Neuronal stem cell (in vitro differentiated cells): ENCODE measurements around the gene GAS7.

Experiments used
- DNase-seq: peaks from one replicate; pipeline ENCODE4 v3.0.0-alpha.2; 2013; ENCODE audit warnings: low spot score
- H2AFZ ChIP-seq: one replicate; pipeline ENCODE4 v1.6.1; 2013; ENCODE audit warnings: mild to moderate bottlenecking, low read length, inconsistent platforms
- H2AK5ac ChIP-seq: 2 replicates; pipeline ENCODE4 v1.6.1; 2013; ENCODE audit warnings: low read depth, mild to moderate bottlenecking, inconsistent platforms, low read length, moderate library complexity, mixed read lengths
- H2BK120ac ChIP-seq: 2 replicates; pipeline ENCODE4 v1.6.1; 2013; ENCODE audit warnings: low read depth, mild to moderate bottlenecking, inconsistent platforms, low read length, moderate library complexity, mixed read lengths
- H2BK12ac ChIP-seq: one replicate; pipeline ENCODE4 v1.6.1; 2013; ENCODE audit warnings: low read length, inconsistent platforms
- H2BK15ac ChIP-seq: 2 replicates; pipeline ENCODE4 v1.6.1; 2013; ENCODE audit warnings: mild to moderate bottlenecking, low read length, inconsistent platforms, mixed read lengths
- H2BK5ac ChIP-seq: one replicate; pipeline ENCODE4 v1.6.1; 2013; ENCODE audit warnings: inconsistent platforms, mild to moderate bottlenecking, low read length, moderate library complexity
- H3K14ac ChIP-seq: one replicate; pipeline ENCODE4 v1.6.1; 2013; ENCODE audit warnings: low read length, inconsistent platforms
- H3K18ac ChIP-seq: 2 replicates; pipeline ENCODE4 v1.6.1; 2013; ENCODE audit warnings: low read length, inconsistent platforms
- H3K23ac ChIP-seq: 2 replicates; pipeline ENCODE4 v1.6.1; 2013; ENCODE audit warnings: low read depth, mild to moderate bottlenecking, mixed read lengths, low read length, inconsistent platforms; ENCODE audit not compliant: poor library complexity
- H3K27ac ChIP-seq: replicated peaks from 3 replicates; pipeline ENCODE4 v1.5.1; 2013; ENCODE audit warnings: low read length, inconsistent platforms
- H3K27me3 ChIP-seq, 3 experiments: 2 replicates each; pipeline ENCODE4 v1.6.1; 2013; ENCODE audit warnings: low read length in 3 of 3, mild to moderate bottlenecking in 2 of 3, inconsistent platforms in 1 of 3, low read depth in 1 of 3, mixed read lengths in 1 of 3, moderate library complexity in 1 of 3; ENCODE audit not compliant: control insufficient read depth in 3 of 3, insufficient read depth in 3 of 3
- H3K36me3 ChIP-seq, 2 donors: replicated peaks in 1 of 2; 2 replicates each; pipeline ENCODE4 v1.6.1; 2013; ENCODE audit warnings: low read length in 2 of 2; ENCODE audit not compliant: control insufficient read depth in 2 of 2, insufficient read depth in 2 of 2
- H3K4ac ChIP-seq: 2 replicates; pipeline ENCODE4 v1.6.1; 2013; ENCODE audit warnings: inconsistent platforms, mild to moderate bottlenecking, low read length, moderate library complexity
- H3K4me1 ChIP-seq, 2 donors: 1 replicate in 1 of 2; 2 replicates in 1 of 2; pipeline ENCODE4 v1.6.1; 2013; ENCODE audit warnings: low read length in 2 of 2, low read depth in 1 of 2; ENCODE audit not compliant: control insufficient read depth in 2 of 2, insufficient read depth in 1 of 2
- H3K4me2 ChIP-seq: one replicate; pipeline ENCODE4 v1.6.1; 2013; ENCODE audit warnings: mild to moderate bottlenecking, low read length, inconsistent platforms; ENCODE audit not compliant: insufficient read depth, poor library complexity, severe bottlenecking
- H3K4me3 ChIP-seq, 2 donors: 2 replicates each; pipeline ENCODE4 v1.5.1; 2013; ENCODE audit warnings: low read length in 2 of 2, mild to moderate bottlenecking in 2 of 2, inconsistent platforms in 1 of 2, moderate library complexity in 1 of 2
- H3K79me1 ChIP-seq: one replicate; pipeline ENCODE4 v1.6.1; 2013; ENCODE audit warnings: low read depth, mild to moderate bottlenecking, inconsistent platforms, low read length, moderate library complexity
- H3K9ac ChIP-seq: one replicate; pipeline ENCODE4 v1.6.1; 2013; ENCODE audit warnings: mild to moderate bottlenecking, low read depth, low read length, inconsistent platforms; ENCODE audit not compliant: poor library complexity
- H3K9me3 ChIP-seq, 2 donors: replicated peaks in 1 of 2; 2 replicates each; pipeline versions ENCODE3 to v1.6.1; 2013; ENCODE audit warnings: low read length in 2 of 2, mild to moderate bottlenecking in 2 of 2, inconsistent platforms in 1 of 2, low read depth in 1 of 2, mixed read lengths in 1 of 2, moderate library complexity in 1 of 2; ENCODE audit not compliant: control insufficient read depth in 2 of 2, insufficient read depth in 1 of 2
- H4K8ac ChIP-seq: one replicate; pipeline ENCODE4 v1.6.1; 2013; ENCODE audit warnings: low read depth, mild to moderate bottlenecking, inconsistent platforms, low read length, moderate library complexity
- H4K91ac ChIP-seq: one replicate; pipeline ENCODE4 v1.6.1; 2013; ENCODE audit warnings: low read length, low read depth, mild to moderate bottlenecking, inconsistent platforms; ENCODE audit not compliant: poor library complexity
- WGBS, 2 donors: extraction: QIAGEN DNeasy Blood & Tissue Kit; methylation state at CpG; one replicate each; pipeline ENCODE4 v1.1.7; 2013; ENCODE audit warnings: missing lambda C conversion rate in 2 of 2, mixed read lengths in 1 of 2; ENCODE audit not compliant: insufficient read length in 2 of 2, insufficient replicate concordance in 1 of 2; ENCODE audit errors: extremely low coverage in 2 of 2; 5-methylcytosine and 5-hydroxymethylcytosine counted together

Gene GAS7

GRCh38 chr17:10177131-10177912 lies 21.1 kb downstream of the GAS7 start:
- Histone ChIP-seq H3K14ac (no peak overlapping the region), H2BK120ac (no peak overlapping the region), H2AK5ac (no peak overlapping the region), H2BK12ac (no peak overlapping the region), H3K27me3 (no peaks in the 10 kb centered on the region), H3K23ac (no peak overlapping the region), H3K36me3 (no peaks in the 10 kb centered on the region), H4K8ac (no peak overlapping the region), H3K4ac (no peak overlapping the region), H3K27ac (no peak overlapping the region), H3K79me1 (no peaks in the 10 kb centered on the region), H3K9me3 (no peaks in the 10 kb centered on the region), H2AFZ (no peak overlapping the region), H3K18ac (peak overlapping the region; percentile 13), H3K9ac (no peak overlapping the region), H3K4me3 (no peak overlapping the region), H3K4me1 (peaks cover 0 to 23% of the 10 kb centered on the region in 2 donors), H2BK5ac (no peak overlapping the region), H3K4me2 (no peak overlapping the region), H2BK15ac (no peak overlapping the region), H4K91ac (no peak overlapping the region)
- no peak for DNase-seq
- WGBS, 2 donors, result no CpG with 5 or more reads among the region's 6 CpGs

GRCh38 chr17:10173913-10174312 lies 24.5 kb downstream of the GAS7 start:
- Histone ChIP-seq H3K18ac (peak overlapping the region; percentile 22), H3K4me2 (no peak overlapping the region), H3K4me1 (peaks cover 0 to 23% of the 10 kb centered on the region in 2 donors), H3K79me1 (no peaks in the 10 kb centered on the region), H3K9me3 (no peaks in the 10 kb centered on the region), H2BK120ac (no peak overlapping the region), H4K8ac (no peak overlapping the region), H2BK15ac (no peak overlapping the region), H3K27ac (no peak overlapping the region), H4K91ac (no peak overlapping the region), H3K9ac (no peak overlapping the region), H2AK5ac (no peak overlapping the region), H2BK12ac (no peak overlapping the region), H3K14ac (no peak overlapping the region), H3K23ac (no peak overlapping the region), H3K36me3 (no peaks in the 10 kb centered on the region), H2BK5ac (no peak overlapping the region), H3K4me3 (no peak overlapping the region), H3K27me3 (no peaks in the 10 kb centered on the region), H3K4ac (no peak overlapping the region), H2AFZ (no peak overlapping the region)
- DNase-seq, result no peak
- WGBS, 2 donors, result no CpG with 5 or more reads among the region's 3 CpGs

GRCh38 chr17:10172778-10173177 lies 25.6 kb downstream of the GAS7 start:
- Histone ChIP-seq H3K27ac (no peak overlapping the region), H3K36me3 (no peaks in the 10 kb centered on the region), H3K79me1 (no peaks in the 10 kb centered on the region), H4K8ac (no peak overlapping the region), H2BK120ac (no peak overlapping the region), H3K14ac (no peak overlapping the region), H2AK5ac (no peak overlapping the region), H2BK15ac (no peak overlapping the region), H3K23ac (no peak overlapping the region), H3K18ac (no peak overlapping the region), H2AFZ (no peak overlapping the region), H3K4me3 (no peak overlapping the region), H2BK12ac (no peak overlapping the region), H2BK5ac (no peak overlapping the region), H3K27me3 (no peaks in the 10 kb centered on the region), H4K91ac (no peak overlapping the region), H3K9me3 (no peaks in the 10 kb centered on the region), H3K9ac (no peak overlapping the region), H3K4me2 (no peak overlapping the region), H3K4me1 (peaks cover 0 to 12% of the 10 kb centered on the region in 2 donors), H3K4ac (no peak overlapping the region)
- no CpG with 5 or more reads among the region's 6 CpGs for WGBS, 2 donors
- no peak for DNase-seq

GRCh38 chr17:10172241-10172741 lies 26.1 kb downstream of the GAS7 start:
- H3K36me3 ChIP-seq, result no peaks in the 10 kb centered on the region
- no peak overlapping the region for H4K91ac ChIP-seq
- H2AFZ ChIP-seq, result no peak overlapping the region
- peak overlapping the region; percentile 22 for H2AK5ac ChIP-seq
- no peak overlapping the region for H3K14ac ChIP-seq
- H2BK120ac ChIP-seq, result no peak overlapping the region
- no peak for DNase-seq
- H3K9ac ChIP-seq, result no peak overlapping the region
- no peak overlapping the region for H3K4ac ChIP-seq
- H2BK5ac ChIP-seq, result no peak overlapping the region
- no peak overlapping the region for H3K4me2 ChIP-seq
- H3K4me1 ChIP-seq, result peaks cover 0 to 9% of the 10 kb centered on the region in 2 donors
- H3K27me3 ChIP-seq, result no peaks in the 10 kb centered on the region
- no peak overlapping the region for H2BK15ac ChIP-seq
- no peak overlapping the region for H3K23ac ChIP-seq
- H3K9me3 ChIP-seq, result no peaks in the 10 kb centered on the region
- H2BK12ac ChIP-seq, result no peak overlapping the region
- no peaks in the 10 kb centered on the region for H3K79me1 ChIP-seq
- no peak overlapping the region for H3K4me3 ChIP-seq
- no CpG with 5 or more reads among the region's 3 CpGs for WGBS, 2 donors
- no peak overlapping the region for H3K18ac ChIP-seq
- no peak overlapping the region for H3K27ac ChIP-seq
- no peak overlapping the region for H4K8ac ChIP-seq
